Activated naive CD8-positive, alpha-beta T cell treated with anti-CD3 and anti-CD28 coated beads for 36 hours (primary cell): ENCODE measurements around the gene DPF3. TPM values are rescaled to one million over a fixed set of nuclear protein-coding genes. Genes with fewer than 3 reads are reported as not detected.

ENCODE experiments used
- DNase-seq: peaks from one replicate; pipeline ENCODE4 v3.0.0; 2021
- H3K27ac Mint-ChIP-seq: one replicate; pipeline ENCODE4 v1.8.0; 2022; ENCODE audit warnings: mild to moderate bottlenecking, moderate library complexity, mixed read lengths
- H3K27me3 Mint-ChIP-seq: one replicate; pipeline ENCODE4 v1.8.0; 2022; ENCODE audit warnings: mild to moderate bottlenecking, mixed read lengths
- H3K36me3 Mint-ChIP-seq: one replicate; pipeline ENCODE4 v1.8.0; 2021; ENCODE audit warnings: mild to moderate bottlenecking, mixed read lengths
- H3K4me1 Mint-ChIP-seq: one replicate; pipeline ENCODE4 v1.8.0; 2021; ENCODE audit warnings: mixed read lengths
- H3K4me3 Mint-ChIP-seq: one replicate; pipeline ENCODE4 v1.8.0; 2022; ENCODE audit warnings: mild to moderate bottlenecking, moderate library complexity, mixed read lengths
- H3K9me3 Mint-ChIP-seq: one replicate; pipeline ENCODE4 v1.8.0; 2022; ENCODE audit warnings: mixed read lengths
- total RNA-seq, 2 experiments: library from RNA; stranded (reverse); gene quantifications; one replicate each; pipeline ENCODE4 v1.2.3, GENCODE V29; 2021

Gene DPF3
- total RNA-seq, 2 experiments from 2014 or later, result 1.1 to 1.3 TPM

DNA sequence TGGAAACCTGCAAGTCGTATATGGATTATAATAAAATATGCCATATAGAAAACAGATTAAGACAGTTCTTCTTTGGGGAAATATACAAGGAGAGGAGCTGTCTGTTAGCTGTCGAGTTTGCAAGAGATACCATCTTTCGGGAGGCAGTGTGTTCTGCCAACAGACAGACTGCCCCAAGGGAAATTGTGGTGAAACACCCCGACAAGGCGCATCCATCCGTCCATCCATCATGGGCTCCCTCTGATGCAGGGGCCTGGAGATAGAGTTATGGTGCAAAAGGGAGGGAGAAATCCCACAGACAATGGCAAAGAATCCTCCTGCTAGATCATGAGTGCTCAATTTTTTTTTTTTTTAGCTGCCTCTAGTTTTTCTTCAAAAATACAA lies 156.3 kb downstream of the DPF3 start:
- H3K9me3 Mint-ChIP-seq, result no peaks in the 10 kb centered on the region
- H3K4me1 Mint-ChIP-seq, result no peaks in the 10 kb centered on the region
- no peaks in the 10 kb centered on the region for H3K36me3 Mint-ChIP-seq
- no peak for DNase-seq
- no peak overlapping the region for H3K27ac Mint-ChIP-seq
- no peak overlapping the region for H3K4me3 Mint-ChIP-seq
- no peaks in the 10 kb centered on the region for H3K27me3 Mint-ChIP-seq

DNA sequence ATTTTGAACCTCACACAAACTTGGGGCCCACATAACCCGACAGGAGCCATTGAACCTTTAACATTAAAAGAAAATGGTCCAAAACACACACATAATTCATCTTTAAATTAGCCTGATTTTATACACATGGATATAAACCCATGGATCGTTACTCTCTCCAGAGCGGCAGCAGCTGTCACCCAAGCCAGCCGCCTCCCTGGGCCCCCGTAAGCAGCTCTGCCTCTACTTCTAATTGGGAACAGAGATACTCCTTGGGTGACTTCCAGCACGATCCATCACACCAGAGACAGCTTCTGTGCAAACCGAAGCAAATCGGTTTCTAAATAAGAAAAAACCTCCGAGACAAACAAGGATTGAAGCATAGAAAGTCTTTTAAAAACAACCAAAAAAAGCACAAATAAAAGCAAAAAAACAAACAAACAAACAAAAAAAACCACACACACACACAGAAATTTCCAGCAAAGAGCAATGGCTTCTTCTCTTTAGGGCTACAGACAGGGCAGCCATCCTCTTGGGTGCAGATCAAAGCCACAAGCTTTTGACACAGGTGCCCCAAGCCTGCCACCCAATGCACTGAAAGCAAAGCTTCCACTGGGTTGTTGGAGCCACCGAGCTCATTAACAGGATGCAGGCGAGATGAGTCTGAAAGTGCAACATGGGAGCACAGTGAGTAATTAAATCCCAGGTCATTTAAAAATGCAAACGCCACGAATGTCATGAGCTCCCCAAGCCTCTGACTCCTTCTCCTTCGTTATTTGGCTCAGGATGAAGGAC lies 156.9 kb downstream of the DPF3 start:
- H3K4me3 Mint-ChIP-seq, result no peak overlapping the region
- H3K27ac Mint-ChIP-seq, result no peak overlapping the region
- H3K27me3 Mint-ChIP-seq, result no peaks in the 10 kb centered on the region
- no peak for DNase-seq
- no peaks in the 10 kb centered on the region for H3K9me3 Mint-ChIP-seq
- no peaks in the 10 kb centered on the region for H3K4me1 Mint-ChIP-seq
- no peaks in the 10 kb centered on the region for H3K36me3 Mint-ChIP-seq

DNA sequence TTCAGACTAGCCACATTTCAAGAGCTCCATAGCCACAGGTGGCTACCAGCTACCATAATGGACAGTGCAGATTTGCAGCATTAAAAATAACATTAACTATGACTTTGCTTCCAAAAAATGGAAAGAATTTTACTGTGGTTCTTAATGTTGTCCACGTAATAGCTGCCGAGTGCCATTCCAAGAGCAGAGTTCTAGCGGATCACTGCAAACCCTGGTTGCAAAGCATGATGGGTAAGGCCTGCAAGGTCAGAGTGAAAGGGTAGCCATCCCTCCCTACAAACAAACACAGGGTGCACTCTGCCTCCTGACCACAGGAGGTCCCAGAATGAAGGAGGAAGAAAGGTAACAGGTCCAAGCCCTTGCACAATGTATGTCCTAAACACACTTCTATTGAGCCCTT lies 157.6 kb downstream of the DPF3 start:
- Mint-ChIP-seq H3K4me1 (no peaks in the 10 kb centered on the region), H3K4me3 (no peak overlapping the region), H3K36me3 (no peaks in the 10 kb centered on the region), H3K27ac (no peak overlapping the region), H3K9me3 (no peaks in the 10 kb centered on the region), H3K27me3 (no peaks in the 10 kb centered on the region)
- DNase-seq, result no peak

DNA sequence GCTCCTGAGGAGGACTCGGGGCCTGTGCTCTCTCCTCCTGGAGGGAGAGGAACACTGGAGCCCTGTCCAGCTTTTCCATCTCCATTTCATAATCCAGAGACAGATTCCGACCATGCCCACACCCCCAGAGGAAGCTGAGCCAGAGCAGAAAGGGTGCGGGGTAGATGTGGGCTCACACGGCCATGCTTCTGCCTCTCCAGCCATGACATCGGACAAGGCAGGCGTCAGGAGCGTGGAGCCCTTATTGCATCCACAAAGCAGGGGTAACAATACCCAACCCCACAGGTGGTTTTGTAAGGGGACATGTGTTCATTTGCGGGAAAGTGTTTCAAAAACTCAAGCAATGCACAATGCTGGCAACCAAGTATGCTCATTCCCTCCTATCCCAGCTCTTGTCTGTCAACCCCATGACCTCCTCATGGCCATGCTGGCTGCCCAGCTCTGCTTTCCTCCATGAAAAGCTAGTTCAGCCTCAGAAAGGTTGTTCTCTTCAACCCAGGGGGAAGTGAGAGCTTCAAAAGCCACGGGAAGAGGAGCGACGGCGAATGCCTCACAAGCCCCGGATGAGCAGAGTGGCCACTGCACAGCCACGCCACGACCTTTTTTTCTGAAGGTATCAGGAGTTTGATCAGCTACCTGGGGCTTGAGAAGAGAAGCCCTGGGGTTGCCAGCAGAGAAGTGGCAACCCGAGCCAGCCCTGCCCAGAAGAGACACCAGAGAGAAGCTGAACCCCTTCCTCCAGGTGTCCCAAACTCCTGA lies 161.7 kb downstream of the DPF3 start:
- Mint-ChIP-seq H3K27ac (no peak overlapping the region), H3K4me1 (no peaks in the 10 kb centered on the region), H3K9me3 (no peaks in the 10 kb centered on the region), H3K4me3 (no peak overlapping the region), H3K27me3 (no peaks in the 10 kb centered on the region), H3K36me3 (peaks cover 1% of the 10 kb centered on the region)
- DNase-seq, result no peak

DNA sequence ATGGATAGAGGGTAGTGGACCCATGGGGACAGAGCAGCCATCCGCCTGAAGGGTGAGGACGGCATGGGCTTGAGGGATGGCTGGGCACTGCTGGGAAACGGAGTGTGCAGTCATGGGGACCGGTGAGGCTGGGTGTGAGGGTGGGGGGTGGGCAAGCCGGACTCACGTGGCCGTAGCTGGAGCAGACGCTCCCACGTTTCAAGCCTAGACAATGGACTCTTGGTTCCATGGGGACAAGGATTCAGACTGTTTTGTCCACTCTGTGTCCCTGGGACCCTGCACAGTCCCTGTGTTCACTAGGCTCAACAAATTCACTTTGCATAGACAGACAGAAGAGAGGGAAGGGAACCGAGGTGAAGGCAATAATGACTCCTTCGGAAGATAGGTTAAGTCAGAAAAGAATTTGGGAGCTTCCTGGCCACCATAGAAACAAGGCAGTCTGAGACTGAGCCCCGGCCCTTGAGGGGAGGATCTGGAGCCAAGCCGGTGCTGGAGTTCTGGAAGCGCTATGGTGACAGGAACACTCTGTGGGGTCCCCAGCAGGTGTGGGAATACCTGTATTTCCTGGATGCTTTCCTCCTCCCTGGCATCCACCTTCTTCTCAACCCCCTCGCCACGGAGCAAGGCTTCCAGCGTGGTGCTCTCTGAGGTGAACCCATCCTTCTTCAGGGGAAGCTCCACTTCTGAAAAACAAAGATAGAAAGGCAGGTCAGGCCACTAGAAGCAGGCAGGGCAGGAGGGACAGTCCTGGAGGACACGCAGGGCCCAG lies 162.5 kb downstream of the DPF3 start:
- peaks cover 1% of the 10 kb centered on the region for H3K36me3 Mint-ChIP-seq
- DNase-seq, result no peak
- H3K9me3 Mint-ChIP-seq, result no peaks in the 10 kb centered on the region
- no peak overlapping the region for H3K4me3 Mint-ChIP-seq
- no peaks in the 10 kb centered on the region for H3K27me3 Mint-ChIP-seq
- H3K27ac Mint-ChIP-seq, result no peak overlapping the region
- no peaks in the 10 kb centered on the region for H3K4me1 Mint-ChIP-seq

DNA sequence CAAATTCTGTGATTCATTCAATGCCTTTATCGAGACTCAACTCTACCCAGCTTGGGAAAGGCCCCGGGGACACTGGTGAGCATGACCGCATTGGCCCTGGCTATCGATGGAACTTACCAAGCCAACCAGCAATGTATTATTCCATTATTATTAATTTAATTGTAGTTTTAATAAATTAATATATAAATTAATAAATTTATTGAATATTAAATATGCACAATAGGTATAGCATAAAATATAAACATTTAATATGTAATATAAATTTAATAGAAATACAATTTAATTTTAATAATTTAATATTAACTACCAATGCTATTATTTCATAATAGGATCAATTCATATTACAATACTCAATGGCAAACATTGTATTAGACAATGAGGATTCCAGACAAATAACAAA lies 163.4 kb downstream of the DPF3 start:
- DNase-seq, result no peak
- H3K27me3 Mint-ChIP-seq, result no peaks in the 10 kb centered on the region
- H3K36me3 Mint-ChIP-seq, result peaks cover 1% of the 10 kb centered on the region
- no peak overlapping the region for H3K4me3 Mint-ChIP-seq
- no peaks in the 10 kb centered on the region for H3K9me3 Mint-ChIP-seq
- H3K4me1 Mint-ChIP-seq, result no peaks in the 10 kb centered on the region
- H3K27ac Mint-ChIP-seq, result no peak overlapping the region

DNA sequence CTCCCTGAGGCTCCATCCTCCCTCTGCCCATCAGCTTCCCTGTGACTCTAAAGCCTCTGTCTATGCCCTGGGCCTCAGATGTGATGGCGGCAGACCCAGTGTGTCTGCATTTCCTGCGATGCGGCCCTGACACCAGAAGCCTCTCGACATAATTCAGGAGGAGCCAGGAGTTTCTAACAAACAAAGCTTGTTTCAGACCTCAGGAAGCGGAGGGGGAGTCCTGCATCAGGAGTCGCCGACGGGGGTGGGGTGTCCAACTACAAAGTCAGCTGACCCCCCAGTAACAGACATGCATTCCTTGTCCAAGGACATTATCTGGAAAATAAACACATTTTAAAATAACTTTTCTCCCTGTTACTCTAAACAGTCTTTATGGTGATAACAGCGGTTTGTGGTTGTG lies 167.5 kb downstream of the DPF3 start:
- Mint-ChIP-seq H3K4me1 (no peaks in the 10 kb centered on the region), H3K4me3 (no peak overlapping the region), H3K9me3 (no peaks in the 10 kb centered on the region), H3K36me3 (peaks cover 1% of the 10 kb centered on the region), H3K27me3 (no peaks in the 10 kb centered on the region), H3K27ac (no peak overlapping the region)
- no peak for DNase-seq

DNA sequence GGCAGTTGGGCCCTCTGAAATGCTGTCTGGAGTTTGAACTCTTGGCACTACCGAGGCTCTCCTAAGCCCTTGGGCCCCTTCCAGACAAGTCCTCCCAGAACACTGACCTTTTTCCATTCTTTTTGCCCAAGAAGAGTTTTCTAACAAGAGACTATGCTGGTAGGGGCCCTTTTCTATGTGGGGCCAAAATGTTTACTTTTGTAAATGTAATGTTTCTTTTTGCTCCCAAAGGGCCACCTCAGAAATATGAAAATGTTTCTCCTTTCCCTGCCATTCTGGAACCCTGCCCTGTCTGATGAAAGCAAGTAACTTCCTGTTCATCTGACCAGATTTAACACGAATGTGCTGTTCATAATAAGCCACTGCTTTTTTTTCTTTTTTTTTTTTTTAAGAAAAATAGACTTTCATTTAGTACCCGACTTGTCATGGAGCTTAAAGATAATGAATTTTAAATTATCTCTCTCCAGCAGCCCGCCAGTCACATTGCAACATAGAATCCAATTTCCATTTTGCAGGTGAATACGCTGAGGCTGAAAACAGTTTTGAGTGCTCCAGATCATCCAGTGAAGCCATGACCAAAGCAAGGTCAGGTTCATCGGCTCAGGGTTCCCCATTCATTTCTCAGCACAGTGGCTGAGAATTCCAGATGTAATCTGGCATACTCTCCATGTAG lies 169.9 kb downstream of the DPF3 start:
- Mint-ChIP-seq H3K27ac (no peak overlapping the region), H3K4me3 (no peak overlapping the region), H3K27me3 (no peaks in the 10 kb centered on the region), H3K4me1 (no peaks in the 10 kb centered on the region), H3K9me3 (no peaks in the 10 kb centered on the region), H3K36me3 (no peaks in the 10 kb centered on the region)
- no peak for DNase-seq

DNA sequence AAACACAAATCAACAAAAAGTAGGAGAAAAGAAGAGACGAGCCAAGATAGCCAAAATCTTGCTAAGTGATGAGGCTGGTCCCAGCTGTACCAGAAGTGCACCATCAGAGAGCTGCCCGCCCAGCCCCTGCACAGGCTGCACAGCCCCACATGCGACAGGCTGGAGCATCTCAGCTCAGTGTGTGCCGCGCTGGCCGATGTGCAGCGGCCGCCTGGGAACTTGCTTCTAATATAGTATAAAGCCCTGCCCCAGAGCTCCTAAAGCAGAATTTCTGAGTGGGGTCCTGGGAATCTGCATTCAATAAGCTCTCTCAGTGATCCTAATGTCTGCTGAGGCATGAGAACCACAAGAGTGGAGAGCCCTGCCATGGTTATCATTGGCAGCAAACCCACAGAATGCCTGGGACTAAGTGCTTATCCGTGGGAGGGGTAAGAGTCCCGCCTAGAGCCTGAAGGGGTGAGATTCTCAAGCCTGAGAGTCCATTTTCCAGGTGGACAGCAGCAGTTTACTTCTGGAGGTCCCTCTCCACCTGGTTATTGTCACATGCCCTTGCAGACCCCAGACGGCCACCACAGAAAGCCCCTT lies 171.6 kb downstream of the DPF3 start:
- DNase-seq, result no peak
- no peaks in the 10 kb centered on the region for H3K36me3 Mint-ChIP-seq
- no peak overlapping the region for H3K27ac Mint-ChIP-seq
- no peaks in the 10 kb centered on the region for H3K9me3 Mint-ChIP-seq
- no peak overlapping the region for H3K4me3 Mint-ChIP-seq
- no peaks in the 10 kb centered on the region for H3K4me1 Mint-ChIP-seq
- H3K27me3 Mint-ChIP-seq, result no peaks in the 10 kb centered on the region

DNA sequence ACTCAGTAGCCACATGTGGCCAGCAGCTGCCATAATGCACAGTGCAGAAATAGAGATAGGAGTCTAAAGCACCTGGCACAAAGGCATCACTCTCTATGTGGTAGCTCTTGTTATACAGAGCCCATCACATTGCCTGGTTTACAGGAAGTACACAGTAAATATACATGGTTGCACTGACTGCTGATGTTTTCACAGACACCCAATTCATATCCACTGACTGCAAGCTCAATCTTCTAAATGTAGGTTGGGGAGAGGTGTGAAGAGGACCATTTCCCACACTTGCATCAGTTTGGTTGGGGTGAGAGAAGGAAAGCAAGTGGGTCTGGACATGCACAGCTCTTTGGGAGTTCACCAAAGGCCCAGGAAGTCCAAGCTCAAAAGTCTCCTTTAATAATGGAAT lies 172.8 kb downstream of the DPF3 start:
- no peak for DNase-seq
- no peaks in the 10 kb centered on the region for H3K27me3 Mint-ChIP-seq
- H3K4me3 Mint-ChIP-seq, result no peak overlapping the region
- H3K27ac Mint-ChIP-seq, result no peak overlapping the region
- H3K9me3 Mint-ChIP-seq, result no peaks in the 10 kb centered on the region
- H3K4me1 Mint-ChIP-seq, result peaks cover 7% of the 10 kb centered on the region
- peaks cover 2% of the 10 kb centered on the region for H3K36me3 Mint-ChIP-seq

DNA sequence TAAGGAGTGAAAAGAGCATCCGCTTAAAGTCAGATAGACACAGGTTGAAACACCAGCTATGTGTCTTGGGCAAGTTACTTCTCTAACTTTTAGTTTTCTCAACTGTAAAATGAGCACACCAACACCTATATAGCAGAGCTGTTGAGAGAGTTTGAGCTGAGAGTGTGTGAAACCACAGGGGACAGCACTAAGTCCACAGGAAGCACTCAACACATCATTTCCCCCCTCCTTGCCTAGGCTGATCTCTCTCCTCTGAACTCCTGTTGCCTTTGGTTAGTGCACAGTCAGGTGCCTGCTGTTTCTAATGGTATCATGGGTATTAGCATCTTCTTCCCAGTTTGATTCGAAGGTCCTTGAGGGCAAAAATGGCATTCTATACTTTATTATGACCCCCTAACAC lies 176.7 kb downstream of the DPF3 start:
- no peak overlapping the region for H3K4me3 Mint-ChIP-seq
- no peak for DNase-seq
- H3K9me3 Mint-ChIP-seq, result no peaks in the 10 kb centered on the region
- peaks cover 30% of the 10 kb centered on the region for H3K4me1 Mint-ChIP-seq
- H3K27ac Mint-ChIP-seq, result no peak overlapping the region
- H3K27me3 Mint-ChIP-seq, result no peaks in the 10 kb centered on the region
- H3K36me3 Mint-ChIP-seq, result peaks cover 2% of the 10 kb centered on the region

DNA sequence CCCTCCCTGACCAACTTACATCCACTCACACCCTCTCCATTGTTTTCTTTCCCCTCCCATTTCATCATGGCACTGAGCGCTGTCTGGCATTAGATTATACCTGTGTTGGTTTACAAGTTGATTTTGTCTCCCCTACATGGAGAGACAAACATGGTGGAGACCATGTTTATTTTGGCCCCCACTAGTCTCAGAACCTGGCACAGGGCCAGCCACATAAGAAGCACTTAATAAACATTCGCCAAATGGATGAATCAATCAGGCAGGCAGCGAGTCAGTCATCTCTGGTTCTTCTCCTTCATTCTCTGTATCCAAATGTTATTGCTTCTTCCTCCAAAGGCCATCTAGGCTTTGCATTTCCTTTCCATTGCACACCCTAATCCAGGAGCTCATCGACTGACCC lies 177.4 kb downstream of the DPF3 start:
- H3K4me3 Mint-ChIP-seq, result no peak overlapping the region
- H3K27me3 Mint-ChIP-seq, result no peaks in the 10 kb centered on the region
- H3K36me3 Mint-ChIP-seq, result peaks cover 2% of the 10 kb centered on the region

DNA sequence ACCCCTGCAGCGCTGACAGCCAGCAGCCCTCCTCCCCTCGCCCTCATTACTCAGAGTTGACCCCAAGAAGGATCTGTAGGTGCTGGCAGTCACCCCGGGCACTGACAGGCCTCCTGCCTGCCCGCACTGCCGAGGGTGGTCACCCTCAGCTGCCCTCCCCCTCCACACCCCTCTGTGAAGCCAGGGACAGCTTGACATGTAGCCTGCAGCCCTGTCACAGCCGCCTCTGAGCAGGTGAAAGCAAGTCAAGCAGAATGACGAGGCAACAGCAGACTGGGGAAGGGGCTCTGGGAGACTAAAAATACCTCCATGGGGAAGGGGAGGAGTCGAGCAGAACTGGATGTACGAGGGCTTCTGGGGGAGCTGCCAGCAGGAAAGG lies 178.1 kb downstream of the DPF3 start:
- Mint-ChIP-seq H3K36me3 (peaks cover 2% of the 10 kb centered on the region), H3K4me3 (no peak overlapping the region), H3K27me3 (no peaks in the 10 kb centered on the region), H3K4me1 (peaks cover 30% of the 10 kb centered on the region), H3K9me3 (no peaks in the 10 kb centered on the region), H3K27ac (no peak overlapping the region)
- DNase-seq, result no peak

More for the DNA sequence above, 177.4 kb downstream of the DPF3 start:
- peaks cover 30% of the 10 kb centered on the region for H3K4me1 Mint-ChIP-seq
- no peak overlapping the region for H3K27ac Mint-ChIP-seq
- DNase-seq, result no peak
- H3K9me3 Mint-ChIP-seq, result no peaks in the 10 kb centered on the region

DNA sequence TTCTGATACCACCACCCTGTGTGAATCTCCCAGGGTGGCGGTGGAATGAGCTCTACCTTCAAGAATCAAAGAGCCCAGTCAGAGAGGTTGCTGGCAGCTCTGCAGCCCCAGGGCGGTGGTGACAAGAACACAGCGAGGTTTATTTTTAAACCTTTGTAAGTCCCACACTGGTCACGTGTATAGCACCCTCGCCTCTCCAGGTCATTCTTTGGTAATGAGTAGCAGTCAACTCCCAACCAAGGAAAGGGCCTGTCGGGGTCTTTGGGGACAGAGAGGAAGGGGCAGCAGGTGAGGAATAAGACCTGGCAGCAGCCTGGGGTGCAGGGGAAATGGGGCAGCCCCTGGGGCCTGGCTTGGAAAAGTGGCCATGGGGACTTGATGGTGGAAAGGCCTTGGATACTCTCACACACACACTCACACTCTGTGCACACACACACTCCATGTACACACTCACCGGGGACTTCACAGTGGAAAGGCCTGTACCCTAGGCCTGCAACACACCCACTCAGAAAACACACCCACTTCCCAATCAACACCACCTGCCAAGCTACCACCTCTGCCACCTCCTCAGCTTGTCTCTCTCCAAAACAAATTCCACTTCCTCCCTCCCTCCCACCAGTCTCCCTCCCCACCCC lies 178.6 kb downstream of the DPF3 start:
- Mint-ChIP-seq H3K4me3 (no peak overlapping the region), H3K9me3 (no peaks in the 10 kb centered on the region), H3K27ac (no peak overlapping the region), H3K27me3 (no peaks in the 10 kb centered on the region), H3K36me3 (peaks cover 2% of the 10 kb centered on the region), H3K4me1 (peaks cover 30% of the 10 kb centered on the region)
- no peak for DNase-seq
